Gastrocnemius medialis (tissue), 4 donors: ENCODE measurements around the gene ZNF573. TPM values are rescaled to one million over a fixed set of nuclear protein-coding genes. Genes with fewer than 3 reads are reported as not detected.

Experiments used
- ATAC-seq, 2 donors: fragments of 150-250 bp; one replicate each; pipeline ENCODE4 v1.9.1; 2016
- DNase-seq, 2 donors: peaks; one replicate each; pipeline ENCODE4 v3.0.0-alpha.2; 2019
- H3K27ac ChIP-seq, 4 donors: fragments of 200-600 bp; sonication (generic); 1 replicate in 1 of 4; 2 replicates in 3 of 4; pipeline ENCODE4 v1.5.1; 2016 to 2018; ENCODE audit warnings: mild to moderate bottlenecking in 2 of 4, moderate library complexity in 1 of 4
- H3K27me3 ChIP-seq, 3 donors: fragments of 200-600 bp; sonication (generic) in 2 of 3; 1 replicate in 1 of 3; 2 replicates in 2 of 3; pipeline versions ENCODE4 v1.5.1 to v1.6.0; 2016 to 2019; ENCODE audit warnings: mild to moderate bottlenecking in 1 of 3, moderate library complexity in 1 of 3
- H3K36me3 ChIP-seq, 2 donors: fragments of 200-600 bp; sonication (generic) in 1 of 2; one replicate each; pipeline ENCODE4 v1.5.1; 2017 to 2018
- H3K4me1 ChIP-seq, 2 donors: fragments of 200-600 bp; sonication (generic) in 1 of 2; one replicate each; pipeline ENCODE4 v1.5.1; 2016 to 2017; ENCODE audit warnings: mild to moderate bottlenecking in 2 of 2
- H3K4me3 ChIP-seq, 4 donors: fragments of 200-600 bp; sonication (generic) in 3 of 4; 1 replicate in 1 of 4; 2 replicates in 3 of 4; pipeline ENCODE4 v1.5.1; 2016 to 2019; ENCODE audit warnings: mild to moderate bottlenecking in 2 of 4
- H3K9me3 ChIP-seq, 3 donors: fragments of 200-600 bp; sonication (generic) in 2 of 3; 1 replicate in 1 of 3; 2 replicates in 2 of 3; pipeline ENCODE4 v1.5.1; 2016 to 2019
- CTCF ChIP-seq, 5 experiments: fragments of 450-650 bp in 3 of 5; fragments of 200-600 bp in 2 of 5; sonication (generic) in 2 of 5; IDR thresholded peaks in 4 of 5; conservative IDR thresholded peaks in 1 of 5; 1 replicate in 4 of 5; 2 replicates in 1 of 5; pipeline ENCODE4 v1.5.1; 2016 to 2019; ENCODE audit warnings: antibody characterized with exemption in 5 of 5, mild to moderate bottlenecking in 3 of 5, moderate library complexity in 3 of 5
- POLR2A ChIP-seq, 2 donors: fragments of 450-650 bp; IDR thresholded peaks; one replicate each; pipeline ENCODE4 v1.6.1; 2017; ENCODE audit warnings: antibody characterized with exemption in 2 of 2, mild to moderate bottlenecking in 2 of 2, moderate library complexity in 2 of 2
- in situ Hi-C, 4 donors: fragments of 200-750 bp; cut with MboI; loops; one replicate each; pipeline versions ENCODE4 v1.15.0 to v1.8.0; 2017; ENCODE audit warnings: low sequenced_read_pairs in 4 of 4
- intact Hi-C: fragments of 100-400 bp; cut with DNase I; formaldehyde crosslinking; loops from one replicate; pipeline ENCODE4 v1.15.1; 2023; ENCODE audit warnings: low total_unique reads
- total RNA-seq, 4 donors: library from RNA; depleted of rRNA; stranded (reverse); fragments of >200 nt; gene quantifications; one replicate each; pipeline versions ENCODE4 v1.1.0 to v1.2.3, GENCODE V29; 2016

The ZNF573 gene
- total RNA-seq, 4 donors from 2014 or later: 2.6 to 12.8 (median 5.6) TPM

GRCh38 chr19:37692956-37693620 lies 86.3 kb downstream of the ZNF573 start:
- no peaks in the 10 kb centered on the region for H3K4me1 ChIP-seq
- intact Hi-C loops: loop anchor here (1.0 kb wide), 1 partner anchor 38 kb away; the partner anchor contains the start of gene ZFP30

GRCh38 chr19:37691881-37692504 lies 87.4 kb downstream of the ZNF573 start:
- DNase-seq: peak; percentile 38 to 41
- Histone ChIP-seq H3K4me3 (peak overlapping the region; percentile 64 to 75 (median 68)), H3K9me3 (no peaks in the 10 kb centered on the region), H3K36me3 (peaks cover 0 to 6% of the 10 kb centered on the region in 2 donors), H3K27me3 (no peaks in the 10 kb centered on the region), H3K27ac (peak overlapping the region; percentile 71 to 84 (median 75)), H3K4me1 (no peaks in the 10 kb centered on the region)
- TF ChIP-seq POLR2A (IDR thresholded peaks at IDR 0.05) (no peak), CTCF (IDR thresholded peaks at IDR 0.05 in 4 of 5, conservative IDR thresholded peaks at IDR 0.05 in 1 of 5) (no peak)
- intact Hi-C loops: loop anchor here (1.0 kb wide), 1 partner anchor 37 kb away; the partner anchor contains the start of gene ZFP30
- in situ Hi-C loops: no loop called here
- peak; percentile 63 to 75 for ATAC-seq

More at GRCh38 chr19:37692956-37693620, 86.3 kb downstream of the ZNF573 start:
- TF ChIP-seq POLR2A (IDR thresholded peaks at IDR 0.05) (no peak), CTCF (IDR thresholded peaks at IDR 0.05 in 4 of 5, conservative IDR thresholded peaks at IDR 0.05 in 1 of 5) (no peak)
- H3K4me3 ChIP-seq: peak overlapping the region in 2 of 4 donors; percentile 69 to 75
- H3K36me3 ChIP-seq: peaks cover 0 to 14% of the 10 kb centered on the region in 2 donors
- ATAC-seq (no peak), DNase-seq (no peak)
- in situ Hi-C loops: no loop called here
- no peaks in the 10 kb centered on the region for H3K9me3 ChIP-seq
- no peaks in the 10 kb centered on the region for H3K27me3 ChIP-seq
- H3K27ac ChIP-seq: no peak overlapping the region

Other genes with a start within 250 kb of the ZNF573 start
- 1 to 10 TPM; 1.5 to 2.5 (median 1.8) TPM for gene ZNF571, start 184.8 kb downstream of the ZNF573 start, total RNA-seq
- gene ZNF540, start 184.7 kb downstream of the ZNF573 start, total RNA-seq: 1 to 10 TPM in 3 of 4 donors, under 1 TPM in 1; 0.46 to 1.5 (median 1.3) TPM
- gene ZFP30, start 124.1 kb downstream of the ZNF573 start, total RNA-seq: 1 to 10 TPM; 1.2 to 6.2 (median 3.4) TPM
- gene ZNF607, start 59.8 kb downstream of the ZNF573 start, total RNA-seq: 1 to 10 TPM in 3 of 4 donors, under 1 TPM in 1; 0.62 to 2.7 (median 1.5) TPM
- gene WDR87, start 127.0 kb upstream of the ZNF573 start, total RNA-seq: not detected
- gene SIPA1L3, start 127.6 kb upstream of the ZNF573 start, total RNA-seq: 10 to 100 TPM in 1 of 4 donors, 1 to 10 TPM in 3; 4.1 to 18.7 (median 6.1) TPM